Muscle of leg (tissue), 11 donors: ENCODE measurements around the gene HNRNPR. TPM values are rescaled to one million over a fixed set of nuclear protein-coding genes. Genes with fewer than 3 reads are reported as not detected.
"Not testable (repeated sequence)": the region's sequence is repeated elsewhere in the genome, so short reads cannot be mapped to it uniquely, and the experiment has no call there.

ENCODE experiments used
- DNase-seq: peaks from one replicate; pipeline ENCODE4 v3.0.0; 2013
- H3K27ac ChIP-seq: one replicate; pipeline ENCODE4 v1.5.1; 2013; ENCODE audit warnings: mild to moderate bottlenecking, low read length, control low read depth
- H3K27me3 ChIP-seq: one replicate; pipeline ENCODE4 v1.6.1; 2013; ENCODE audit warnings: low read length; ENCODE audit not compliant: control insufficient read depth, insufficient read depth
- H3K36me3 ChIP-seq: one replicate; pipeline ENCODE4 v1.6.1; 2013; ENCODE audit warnings: low read length; ENCODE audit not compliant: control insufficient read depth, insufficient read depth
- H3K4me1 ChIP-seq: one replicate; pipeline ENCODE4 v1.6.1; 2013; ENCODE audit warnings: low read length; ENCODE audit not compliant: control insufficient read depth, insufficient read depth
- H3K4me3 ChIP-seq: one replicate; pipeline ENCODE4 v1.5.1; 2013; ENCODE audit warnings: low read length, control low read depth
- H3K9me3 ChIP-seq: replicated peaks from 2 replicates; pipeline ENCODE4 v1.6.1; 2013; ENCODE audit warnings: low read depth, low read length; ENCODE audit not compliant: control insufficient read depth
- WGBS: methylation state at CpG from one replicate; pipeline ENCODE4 v1.1.5; 2013; ENCODE audit warnings: missing lambda C conversion rate; ENCODE audit not compliant: insufficient coverage; 5-methylcytosine and 5-hydroxymethylcytosine counted together
- polyA plus RNA-seq, 8 donors: library from polyadenylated mRNA; unstranded; fragments of 120-200 nt; gene quantifications; one replicate each; pipeline versions ENCODE4 v1.2.1 to v1.2.3, GENCODE V29; 2013; ENCODE audit warnings: inconsistent platforms in 1 of 8, low replicate concordance in 1 of 8; ENCODE audit not compliant: insufficient read length in 8 of 8, insufficient read depth in 1 of 8
- total RNA-seq: library from RNA; stranded (reverse); fragments of 120-200 nt; gene quantifications from one replicate; pipeline ENCODE4 v1.2.4, GENCODE V29; 2013

Gene HNRNPR
- total and polyA plus RNA-seq, 9 donors: 99.8 to 176 (median 145) TPM

DNA sequence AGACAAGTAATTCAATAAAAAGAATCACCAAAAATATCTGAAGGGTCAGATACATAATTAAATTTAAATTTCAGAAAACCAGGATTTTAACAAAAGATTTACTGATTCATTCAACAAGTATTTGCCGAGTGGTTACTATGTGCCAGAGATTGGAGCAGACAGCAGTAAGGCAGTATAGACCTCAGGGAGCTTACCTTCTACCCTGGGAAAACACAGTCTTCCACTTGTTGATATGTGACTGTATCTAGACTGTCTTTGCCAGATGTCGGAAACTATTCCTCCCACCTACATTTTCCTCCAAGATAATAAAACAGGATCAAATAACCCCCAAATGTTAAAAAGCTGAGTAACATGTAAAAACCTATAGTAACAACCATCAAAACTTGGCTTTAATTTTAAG, 6.2 kb downstream of the HNRNPR start:
- WGBS: no CpG with 5 or more reads among the region's 2 CpGs
- H3K36me3 ChIP-seq: peaks cover 23% of the 10 kb centered on the region
- H3K27ac ChIP-seq: no peak overlapping the region

DNA sequence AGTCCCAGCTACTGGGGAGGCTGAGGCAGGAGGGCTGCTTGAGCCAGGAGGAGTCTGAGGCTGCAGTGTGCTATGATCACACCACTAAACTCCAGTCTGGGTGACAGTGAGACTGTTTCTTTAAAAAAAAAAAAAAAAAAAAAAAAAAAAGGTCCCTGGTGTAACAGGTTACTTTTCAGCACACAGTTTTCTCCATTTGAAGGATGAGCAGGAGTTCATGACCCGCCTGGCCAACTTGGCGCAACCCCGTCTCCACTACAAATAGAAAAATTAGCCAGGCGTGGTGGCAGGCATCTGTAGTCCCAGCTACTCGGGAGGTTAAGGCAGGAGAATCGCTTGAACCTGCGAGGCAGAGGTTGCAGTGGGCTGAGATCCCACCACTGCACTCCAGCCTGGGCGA, 12.4 kb downstream of the HNRNPR start:
- Histone ChIP-seq H3K9me3 (no peaks in the 10 kb centered on the region), H3K4me3 (no peak overlapping the region), H3K27me3 (no peaks in the 10 kb centered on the region), H3K4me1 (no peaks in the 10 kb centered on the region), H3K36me3 (peaks cover 67% of the 10 kb centered on the region), H3K27ac (no peak overlapping the region)
- DNase-seq: no peak
- WGBS: 88% methylated on average over 4 of the region's 8 CpGs

More for the DNA sequence above, 6.2 kb downstream of the HNRNPR start:
- no peak overlapping the region for H3K4me3 ChIP-seq
- DNase-seq: no peak
- no peaks in the 10 kb centered on the region for H3K9me3 ChIP-seq
- no peaks in the 10 kb centered on the region for H3K27me3 ChIP-seq
- H3K4me1 ChIP-seq: peaks cover 2% of the 10 kb centered on the region

DNA sequence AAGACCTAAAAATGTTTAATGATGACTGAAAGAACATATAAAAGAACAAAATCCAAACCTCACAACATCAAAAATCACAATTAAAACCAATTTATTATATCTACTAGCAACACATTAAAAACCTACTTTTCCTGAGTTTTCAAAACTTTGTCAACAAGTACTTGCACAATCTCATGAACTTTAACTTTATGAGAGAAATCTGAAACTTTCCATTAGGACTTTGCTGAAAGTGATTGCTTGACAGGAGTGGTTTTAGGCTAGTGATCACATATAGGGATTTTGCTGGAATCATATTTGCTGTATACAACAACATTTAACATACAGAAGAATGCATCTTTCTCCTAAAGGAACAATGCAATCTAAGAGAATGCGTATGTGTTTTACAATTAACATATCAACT, 13.2 kb downstream of the HNRNPR start:
- no peak for DNase-seq
- Histone ChIP-seq H3K27me3 (no peaks in the 10 kb centered on the region), H3K36me3 (peaks cover 69% of the 10 kb centered on the region), H3K9me3 (no peaks in the 10 kb centered on the region), H3K4me1 (no peaks in the 10 kb centered on the region), H3K27ac (no peak overlapping the region), H3K4me3 (no peak overlapping the region)
- no CpG with 5 or more reads among the region's 1 CpG for WGBS

DNA sequence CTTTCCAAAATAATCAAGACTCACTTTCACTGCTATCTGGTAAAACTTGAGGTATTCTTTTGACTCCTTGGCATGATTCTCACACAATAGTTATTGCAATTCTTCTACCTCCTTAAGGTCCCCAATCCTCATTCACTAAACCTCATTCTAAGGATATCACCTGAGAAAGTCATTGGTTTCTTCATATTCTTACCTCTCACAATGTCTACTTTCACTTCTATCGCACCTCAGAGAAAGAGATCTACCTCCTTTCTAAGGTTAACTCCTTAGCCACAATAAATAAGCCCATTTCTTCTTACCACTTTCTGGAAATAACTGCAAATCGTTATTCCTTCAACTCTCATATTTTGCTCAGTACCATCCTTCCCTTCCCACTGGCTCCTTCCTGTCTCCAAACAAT, 18.7 kb downstream of the HNRNPR start:
- WGBS: 100% methylated on average over 1 of the region's 2 CpGs
- Histone ChIP-seq H3K36me3 (peaks cover 48% of the 10 kb centered on the region), H3K27ac (no peak overlapping the region), H3K4me3 (no peak overlapping the region), H3K27me3 (no peaks in the 10 kb centered on the region), H3K4me1 (no peaks in the 10 kb centered on the region), H3K9me3 (no peaks in the 10 kb centered on the region)
- no peak for DNase-seq

GRCh38 chr1:23322770-23323169, 21.3 kb downstream of the HNRNPR start:
- Histone ChIP-seq H3K27ac (no peak overlapping the region), H3K4me3 (no peak overlapping the region), H3K36me3 (peaks cover 44% of the 10 kb centered on the region), H3K9me3 (no peaks in the 10 kb centered on the region), H3K27me3 (no peaks in the 10 kb centered on the region), H3K4me1 (no peaks in the 10 kb centered on the region)
- no peak for DNase-seq
- WGBS: no CpG with 5 or more reads among the region's 1 CpG

- H3K27me3 ChIP-seq, H3K27ac ChIP-seq, H3K4me3 ChIP-seq, H3K4me1 ChIP-seq, H3K9me3 ChIP-seq, DNase-seq: not testable (repeated sequence)
- H3K36me3 ChIP-seq: peaks cover 16% of the 10 kb centered on the region
- WGBS: 93% methylated on average over 6 of the region's 7 CpGs
Measured at GRCh38 chr1:23310280-23310679, 33.8 kb downstream of the HNRNPR start.

- Histone ChIP-seq H3K9me3 (no peaks in the 10 kb centered on the region), H3K36me3 (peaks cover 29% of the 10 kb centered on the region), H3K4me1 (no peaks in the 10 kb centered on the region), H3K4me3 (no peak overlapping the region), H3K27me3 (no peaks in the 10 kb centered on the region), H3K27ac (no peak overlapping the region)
- DNase-seq: no peak
- WGBS: 80% methylated on average over 4 of the region's 4 CpGs
Measured at GRCh38 chr1:23304140-23304620, 39.9 kb downstream of the HNRNPR start.

DNA sequence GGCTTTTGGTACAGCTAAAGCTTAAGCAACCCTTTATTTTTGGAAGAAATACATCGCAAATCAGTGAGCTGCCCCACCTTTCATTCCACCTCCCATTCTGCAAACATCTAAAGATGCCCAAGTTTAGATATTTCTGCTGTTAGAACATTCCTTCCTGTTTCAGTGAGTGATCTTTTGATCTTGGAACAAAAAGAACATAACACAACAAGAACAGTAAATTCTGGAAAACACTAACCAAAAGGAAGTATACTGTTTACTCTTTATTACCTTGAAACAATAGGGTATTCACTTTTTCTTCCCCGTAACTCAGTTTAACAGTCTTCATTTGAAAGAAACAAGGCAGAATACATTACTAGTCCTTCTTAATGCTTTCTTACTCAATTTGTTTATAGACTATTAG, 40.6 kb downstream of the HNRNPR start:
- Histone ChIP-seq H3K27ac (no peak overlapping the region), H3K36me3 (peaks cover 33% of the 10 kb centered on the region), H3K4me1 (no peaks in the 10 kb centered on the region), H3K4me3 (no peak overlapping the region), H3K9me3 (no peaks in the 10 kb centered on the region), H3K27me3 (no peaks in the 10 kb centered on the region)
- no peak for DNase-seq
- WGBS: 86% methylated on average over 1 of the region's 2 CpGs

DNA sequence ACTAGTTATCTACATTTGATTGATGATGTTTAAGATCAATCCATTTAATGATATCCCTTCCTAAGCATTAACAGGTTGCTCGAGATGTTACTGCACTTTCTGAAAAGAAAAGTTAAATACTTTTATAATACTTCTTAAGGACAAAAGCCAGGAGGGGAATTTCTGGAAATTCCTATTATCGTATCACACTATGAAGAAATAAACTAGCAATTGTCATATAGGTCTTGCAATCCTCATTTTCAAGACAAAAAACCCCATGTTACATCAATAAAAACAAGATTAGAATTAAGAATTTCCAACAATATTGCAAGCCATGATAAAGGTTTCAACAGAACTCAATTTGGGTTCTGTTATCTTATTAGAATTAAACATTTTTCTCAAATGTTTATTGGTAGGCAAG, 47.2 kb downstream of the HNRNPR start:
- peaks cover 28% of the 10 kb centered on the region for H3K36me3 ChIP-seq
- no peak for DNase-seq

GRCh38 chr1:23291706-23292105, 52.4 kb downstream of the HNRNPR start:
- no peaks in the 10 kb centered on the region for H3K9me3 ChIP-seq
- no peak overlapping the region for H3K27ac ChIP-seq
- H3K4me3 ChIP-seq: no peak overlapping the region
- DNase-seq: no peak
- H3K36me3 ChIP-seq: no peaks in the 10 kb centered on the region
- no peaks in the 10 kb centered on the region for H3K4me1 ChIP-seq
- whole genome bisulfite sequencing: no CpG with 5 or more reads among the region's 2 CpGs
- H3K27me3 ChIP-seq: no peaks in the 10 kb centered on the region

More for the DNA sequence above, 47.2 kb downstream of the HNRNPR start:
- no CpG with 5 or more reads among the region's 2 CpGs for WGBS
- Histone ChIP-seq H3K27me3 (no peaks in the 10 kb centered on the region), H3K27ac (no peak overlapping the region), H3K4me3 (no peak overlapping the region), H3K4me1 (no peaks in the 10 kb centered on the region), H3K9me3 (no peaks in the 10 kb centered on the region)
